Measurements from ENCODE around the gene OOSP1. TPM values are rescaled to one million over a fixed set of nuclear protein-coding genes. Genes with fewer than 3 reads are reported as not detected.

Gene OOSP1
- total and polyA plus RNA-seq, 2 experiments from 2014 or later, result not detected

GRCh38 chr11:59939482-59939881, 1.2 kb downstream of the OOSP1 start:
- Mint-ChIP-seq H3K27ac (no peak overlapping the region), H3K36me3 (ENCODE audit: low read depth) (no peaks in the 10 kb centered on the region; the same call in 2 of the 3 replicates), H3K9me3 (no peaks in the 10 kb centered on the region; the same call in 2 of the 3 replicates), H3K4me1 (peaks cover 6% of the 10 kb centered on the region; the same call in 1 of the 3 replicates), H3K4me3 (no peak overlapping the region), H3K27me3 (ENCODE audit: insufficient read depth, low read depth, poor library complexity) (no peaks in the 10 kb centered on the region)
- Histone ChIP-seq H3K36me3 (ENCODE audit: insufficient read depth) (no peaks in the 10 kb centered on the region), H3K4me2 (no peak overlapping the region), H3K27me3 (ENCODE audit: insufficient read depth) (no peaks in the 10 kb centered on the region), H3F3A (replicated peaks; ENCODE audit: low read depth) (no peaks in the 10 kb centered on the region), H3K4me1 (ENCODE audit: insufficient read depth) (no peaks in the 10 kb centered on the region), H4K20me1 (replicated peaks; ENCODE audit: insufficient read depth) (no peaks in the 10 kb centered on the region), H3K9me2 (ENCODE audit: insufficient read depth) (no peaks in the 10 kb centered on the region), H2AFZ (no peak overlapping the region), H3K79me2 (replicated peaks; ENCODE audit: insufficient read depth) (no peaks in the 10 kb centered on the region), H3K4me3 (no peak overlapping the region), H3K27ac (ENCODE audit: low read depth) (no peak overlapping the region)
- TF ChIP-seq ZNF331 (CRISPR knock-in tag; IDR thresholded peaks at IDR 0.05; ENCODE audit: low read depth), result no peak
- TF ChIP-seq CREB1 (CRISPR knock-in tag; IDR thresholded peaks at IDR 0.05; ENCODE audit: low read depth), result no peak
- DNase-seq (ENCODE audit: low spot score) (no peak), ATAC-seq (no peak)

- no peak overlapping the region for H3K4me3 ChIP-seq
- H3K36me3 Mint-ChIP-seq (ENCODE audit: low read depth), result no peaks in the 10 kb centered on the region; the same call in 2 of the 3 replicates
- ATAC-seq (no peak), DNase-seq (ENCODE audit: low spot score) (no peak)
- H3F3A ChIP-seq (replicated peaks; ENCODE audit: low read depth), result no peaks in the 10 kb centered on the region
- no peaks in the 10 kb centered on the region for H3K36me3 ChIP-seq (ENCODE audit: insufficient read depth)
- no peaks in the 10 kb centered on the region for H4K20me1 ChIP-seq (replicated peaks; ENCODE audit: insufficient read depth)
- no peak overlapping the region for H3K4me3 Mint-ChIP-seq
- no peak overlapping the region for H2AFZ ChIP-seq
- no peak overlapping the region for H3K27ac Mint-ChIP-seq
- no peaks in the 10 kb centered on the region for H3K4me1 ChIP-seq (ENCODE audit: insufficient read depth)
- H3K27ac ChIP-seq (ENCODE audit: low read depth), result no peak overlapping the region
- no peaks in the 10 kb centered on the region for H3K79me2 ChIP-seq (replicated peaks; ENCODE audit: insufficient read depth)
- no peaks in the 10 kb centered on the region for H3K9me2 ChIP-seq (ENCODE audit: insufficient read depth)
- no peaks in the 10 kb centered on the region for H3K27me3 ChIP-seq (ENCODE audit: insufficient read depth)
- H3K4me1 Mint-ChIP-seq, result peaks cover 9% of the 10 kb centered on the region; the same call in 1 of the 3 replicates
- TF ChIP-seq ZNF462 (CRISPR knock-in tag; IDR thresholded peaks at IDR 0.05), result no peak
- no peak for TF ChIP-seq ETS1 (IDR thresholded peaks at IDR 0.05)
- no peak for TF ChIP-seq EZH2 (IDR thresholded peaks at IDR 0.05; ENCODE audit: low read depth, unreplicated experiment)
- H3K4me2 ChIP-seq, result no peak overlapping the region
- no peaks in the 10 kb centered on the region; the same call in 2 of the 3 replicates for H3K9me3 Mint-ChIP-seq
- no peaks in the 10 kb centered on the region for H3K27me3 Mint-ChIP-seq (ENCODE audit: insufficient read depth, low read depth, poor library complexity)
These were observed 2.9 kb downstream of the OOSP1 start for GRCh38 chr11:59941091-59941490.
